ENCODE measurements around the gene PSMD13. TPM values are rescaled to one million over a fixed set of nuclear protein-coding genes. Genes with fewer than 3 reads are reported as not detected.
A peak's percentile ranks its signal among the peaks of the same experiment; 100 is the strongest.

The PSMD13 gene
- total and polyA plus RNA-seq, 2 of the 13 experiments (the other 11 are each of a cell fraction or from before 2014, with no cell fraction given): 83.0 to 117 TPM

DNA sequence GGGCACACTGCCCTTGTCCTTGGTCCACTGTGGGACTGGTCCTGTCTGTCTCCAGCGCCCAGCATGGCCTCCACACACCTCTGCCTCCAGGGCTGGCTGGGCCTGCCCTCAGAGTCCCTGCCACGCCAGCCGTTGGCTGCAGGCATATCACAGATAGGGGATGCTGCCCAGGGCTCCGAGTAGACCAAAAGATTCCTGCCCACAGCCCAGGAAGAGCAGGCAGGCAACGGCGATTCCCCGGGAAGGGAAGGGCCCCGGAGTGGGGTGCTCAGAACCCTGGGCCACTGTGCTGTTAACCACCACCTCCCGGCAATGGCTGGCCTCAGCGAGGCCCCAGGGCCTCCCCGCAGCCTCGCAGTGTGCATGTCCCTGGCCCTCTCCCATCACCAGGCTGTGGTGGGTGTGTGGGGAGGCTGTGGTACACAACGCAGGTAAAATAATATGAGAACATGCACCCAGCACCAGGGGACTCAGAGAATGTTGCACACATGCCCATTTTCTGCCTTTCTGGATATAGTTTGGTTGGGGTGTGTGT, 60.3 kb downstream of the PSMD13 start:
- CTCF ChIA-PET (ENCODE audit: low intra/inter-chr PET ratio, low total read pairs): no interaction called here
- POLR2A ChIA-PET: no interaction called here
- 0 out of 5 replicates have a peak, but pooled peaks cover 0 to 2% of the 10 kb centered on the region in 2 experiments for H3K36me3 ChIP-seq (replicated peaks in 1 of 2; ENCODE audit: control insufficient read depth in 1 of 2, insufficient read depth in 2 of 2, low read length in 2 of 2)
- H3K27me3 ChIP-seq (ENCODE audit: control insufficient read depth in 1 of 2, insufficient read depth in 2 of 2, low read length in 2 of 2): peaks cover 11 to 20% of the 10 kb centered on the region in 2 experiments
- H3K9me3 ChIP-seq (ENCODE audit: low read length): no peaks in the 10 kb centered on the region
- no TSS peak for BruUV-seq (replicated peaks)
- no peak overlapping the region for H3K9ac ChIP-seq (ENCODE audit: insufficient read depth, low read depth, low read length)
- H3K79me2 ChIP-seq (ENCODE audit: insufficient read depth, low read length): no peaks in the 10 kb centered on the region
- no peak overlapping the region for H3K4me2 ChIP-seq (ENCODE audit: low read depth, low read length)
- H3K4me3 ChIP-seq (replicated peaks in 1 of 3; ENCODE audit: insufficient read depth in 1 of 3, low read depth in 2 of 3, low read length in 3 of 3): no peak overlapping the region
- FAIRE-seq (no peak), ATAC-seq (peak; percentile 5; the same call in 1 of the 3 replicates), DNase-seq (ENCODE audit: low spot score) (no peak)
- H4K20me1 ChIP-seq (ENCODE audit: insufficient read depth, low read length): no peaks in the 10 kb centered on the region
- H3K4me1 ChIP-seq (ENCODE audit: insufficient read depth, low read length): peaks cover 35% of the 10 kb centered on the region
- intact Hi-C loops (cut with micrococcal nuclease; ENCODE audit: unreplicated experiment): no loop called here
- in situ Hi-C loops (cut with HindIII; ENCODE audit: extremely low pct_ligation_motif_present, low pct_unique_long_range_greater_than_20kb): no loop called here
- 51% methylated on average over 12 of the region's 13 CpGs for WGBS (ENCODE audit: low lambda C conversion rate)
- H3K27ac ChIP-seq (ENCODE audit: extremely low read length, insufficient read depth, low read length): no peak overlapping the region
- H2AFZ ChIP-seq (ENCODE audit: low read length): no peak overlapping the region
- TF ChIP-seq XBP1 (CRISPR knock-in tag; IDR thresholded peaks at IDR 0.05) (no peak), ZC3H13 (CRISPR knock-in tag; IDR thresholded peaks at IDR 0.05) (0 out of 2 replicates have a peak, but pooled peaks have one; percentile 44), ZNF160 (CRISPR knock-in tag; IDR thresholded peaks at IDR 0.05) (no peak), HDAC6 (IDR thresholded peaks at IDR 0.05; ENCODE audit: low read depth, low read length) (no peak), SP2 (CRISPR knock-in tag; IDR thresholded peaks at IDR 0.05) (no peak), SRSF4 (IDR thresholded peaks at IDR 0.05; ENCODE audit: low read depth, low read length, poor library complexity, severe bottlenecking) (no peak)
- TF ChIP-seq, protein P1, sequence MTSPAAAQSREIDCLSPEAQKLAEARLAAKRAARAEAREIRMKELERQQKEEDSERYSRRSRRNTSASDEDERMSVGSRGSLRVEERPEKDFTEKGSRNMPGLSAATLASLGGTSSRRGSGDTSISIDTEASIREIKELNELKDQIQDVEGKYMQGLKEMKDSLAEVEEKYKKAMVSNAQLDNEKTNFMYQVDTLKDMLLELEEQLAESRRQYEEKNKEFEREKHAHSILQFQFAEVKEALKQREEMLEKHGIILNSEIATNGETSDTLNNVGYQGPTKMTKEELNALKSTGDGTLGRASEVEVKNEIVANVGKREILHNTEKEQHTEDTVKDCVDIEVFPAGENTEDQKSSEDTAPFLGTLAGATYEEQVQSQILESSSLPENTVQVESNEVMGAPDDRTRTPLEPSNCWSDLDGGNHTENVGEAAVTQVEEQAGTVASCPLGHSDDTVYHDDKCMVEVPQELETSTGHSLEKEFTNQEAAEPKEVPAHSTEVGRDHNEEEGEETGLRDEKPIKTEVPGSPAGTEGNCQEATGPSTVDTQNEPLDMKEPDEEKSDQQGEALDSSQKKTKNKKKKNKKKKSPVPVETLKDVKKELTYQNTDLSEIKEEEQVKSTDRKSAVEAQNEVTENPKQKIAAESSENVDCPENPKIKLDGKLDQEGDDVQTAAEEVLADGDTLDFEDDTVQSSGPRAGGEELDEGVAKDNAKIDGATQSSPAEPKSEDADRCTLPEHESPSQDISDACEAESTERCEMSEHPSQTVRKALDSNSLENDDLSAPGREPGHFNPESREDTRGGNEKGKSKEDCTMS (CRISPR knock-in tag; conservative IDR thresholded peaks at IDR 0.05): no peak
- TF ChIP-seq, protein P2, sequence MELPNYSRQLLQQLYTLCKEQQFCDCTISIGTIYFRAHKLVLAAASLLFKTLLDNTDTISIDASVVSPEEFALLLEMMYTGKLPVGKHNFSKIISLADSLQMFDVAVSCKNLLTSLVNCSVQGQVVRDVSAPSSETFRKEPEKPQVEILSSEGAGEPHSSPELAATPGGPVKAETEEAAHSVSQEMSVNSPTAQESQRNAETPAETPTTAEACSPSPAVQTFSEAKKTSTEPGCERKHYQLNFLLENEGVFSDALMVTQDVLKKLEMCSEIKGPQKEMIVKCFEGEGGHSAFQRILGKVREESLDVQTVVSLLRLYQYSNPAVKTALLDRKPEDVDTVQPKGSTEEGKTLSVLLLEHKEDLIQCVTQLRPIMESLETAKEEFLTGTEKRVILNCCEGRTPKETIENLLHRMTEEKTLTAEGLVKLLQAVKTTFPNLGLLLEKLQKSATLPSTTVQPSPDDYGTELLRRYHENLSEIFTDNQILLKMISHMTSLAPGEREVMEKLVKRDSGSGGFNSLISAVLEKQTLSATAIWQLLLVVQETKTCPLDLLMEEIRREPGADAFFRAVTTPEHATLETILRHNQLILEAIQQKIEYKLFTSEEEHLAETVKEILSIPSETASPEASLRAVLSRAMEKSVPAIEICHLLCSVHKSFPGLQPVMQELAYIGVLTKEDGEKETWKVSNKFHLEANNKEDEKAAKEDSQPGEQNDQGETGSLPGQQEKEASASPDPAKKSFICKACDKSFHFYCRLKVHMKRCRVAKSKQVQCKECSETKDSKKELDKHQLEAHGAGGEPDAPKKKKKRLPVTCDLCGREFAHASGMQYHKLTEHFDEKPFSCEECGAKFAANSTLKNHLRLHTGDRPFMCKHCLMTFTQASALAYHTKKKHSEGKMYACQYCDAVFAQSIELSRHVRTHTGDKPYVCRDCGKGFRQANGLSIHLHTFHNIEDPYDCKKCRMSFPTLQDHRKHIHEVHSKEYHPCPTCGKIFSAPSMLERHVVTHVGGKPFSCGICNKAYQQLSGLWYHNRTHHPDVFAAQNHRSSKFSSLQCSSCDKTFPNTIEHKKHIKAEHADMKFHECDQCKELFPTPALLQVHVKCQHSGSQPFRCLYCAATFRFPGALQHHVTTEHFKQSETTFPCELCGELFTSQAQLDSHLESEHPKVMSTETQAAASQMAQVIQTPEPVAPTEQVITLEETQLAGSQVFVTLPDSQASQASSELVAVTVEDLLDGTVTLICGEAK (IDR thresholded peaks at IDR 0.05): no peak
- TF ChIP-seq, protein P2 (CRISPR knock-in tag; IDR thresholded peaks at IDR 0.05): no peak
- TF ChIP-seq, protein P3, sequence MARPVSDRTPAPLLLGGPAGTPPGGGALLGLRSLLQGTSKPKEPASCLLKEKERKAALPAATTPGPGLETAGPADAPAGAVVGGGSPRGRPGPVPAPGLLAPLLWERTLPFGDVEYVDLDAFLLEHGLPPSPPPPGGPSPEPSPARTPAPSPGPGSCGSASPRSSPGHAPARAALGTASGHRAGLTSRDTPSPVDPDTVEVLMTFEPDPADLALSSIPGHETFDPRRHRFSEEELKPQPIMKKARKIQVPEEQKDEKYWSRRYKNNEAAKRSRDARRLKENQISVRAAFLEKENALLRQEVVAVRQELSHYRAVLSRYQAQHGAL (CRISPR knock-in tag; IDR thresholded peaks at IDR 0.05; ENCODE audit: not compliant biosample characterization): no peak

Measured in HepG2 (cell line).